GM21786 (cell line): ENCODE results near the gene WNT1.

Experiments
- ATAC-seq: cut with Tn5 transposase; IDR thresholded peaks from one replicate; pipeline ENCODE4 v1.9.1; 2021; ENCODE audit not compliant: unreplicated experiment

Gene WNT1

GRCh38 chr12:48980389-48980952 lies 2.3 kb downstream of the WNT1 start:
- no peak for ATAC-seq

GRCh38 chr12:48980953-48981756 lies 3.0 kb downstream of the WNT1 start:
- no peak for ATAC-seq

DNA sequence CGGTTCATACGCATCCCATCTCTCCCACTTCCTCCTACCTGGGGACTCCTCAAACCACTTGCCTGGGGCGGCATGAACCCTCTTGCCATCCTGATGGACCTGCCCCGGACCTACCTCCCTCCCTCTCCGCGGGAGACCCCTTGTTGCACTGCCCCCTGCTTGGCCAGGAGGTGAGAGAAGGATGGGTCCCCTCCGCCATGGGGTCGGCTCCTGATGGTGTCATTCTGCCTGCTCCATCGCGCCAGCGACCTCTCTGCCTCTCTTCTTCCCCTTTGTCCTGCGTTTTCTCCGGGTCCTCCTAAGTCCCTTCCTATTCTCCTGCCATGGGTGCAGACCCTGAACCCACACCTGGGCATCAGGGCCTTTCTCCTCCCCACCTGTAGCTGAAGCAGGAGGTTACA lies 3.6 kb downstream of the WNT1 start:
- ATAC-seq: no peak

DNA sequence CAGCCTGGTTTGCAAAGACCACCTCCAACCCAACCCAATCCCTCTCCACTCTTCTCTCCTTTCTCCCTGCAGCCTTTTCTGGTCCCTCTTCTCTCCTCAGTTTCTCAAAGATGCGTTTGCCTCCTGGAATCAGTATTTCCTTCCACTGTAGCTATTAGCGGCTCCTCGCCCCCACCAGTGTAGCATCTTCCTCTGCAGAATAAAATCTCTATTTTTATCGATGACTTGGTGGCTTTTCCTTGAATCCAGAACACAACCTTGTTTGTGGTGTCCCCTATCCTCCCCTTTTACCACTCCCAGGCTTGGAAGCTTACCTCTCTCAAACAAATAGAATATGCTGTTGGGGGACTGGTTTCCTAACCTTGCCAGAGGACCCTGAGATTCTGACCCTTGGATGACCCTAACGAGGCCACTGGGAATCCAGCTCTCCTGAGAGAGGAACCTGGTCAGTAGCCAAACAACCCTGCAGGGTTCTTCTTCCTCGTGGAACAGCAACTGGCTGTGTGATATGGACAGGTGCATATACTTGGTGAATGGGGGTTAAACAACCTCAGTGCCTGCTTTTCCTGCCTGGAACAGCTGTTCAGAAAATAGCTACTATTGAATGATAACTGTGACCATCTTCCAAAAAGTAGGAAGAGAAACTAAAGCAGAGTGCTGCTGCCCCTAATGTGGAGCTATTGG lies 4.4 kb downstream of the WNT1 start:
- ATAC-seq: no peak

DNA sequence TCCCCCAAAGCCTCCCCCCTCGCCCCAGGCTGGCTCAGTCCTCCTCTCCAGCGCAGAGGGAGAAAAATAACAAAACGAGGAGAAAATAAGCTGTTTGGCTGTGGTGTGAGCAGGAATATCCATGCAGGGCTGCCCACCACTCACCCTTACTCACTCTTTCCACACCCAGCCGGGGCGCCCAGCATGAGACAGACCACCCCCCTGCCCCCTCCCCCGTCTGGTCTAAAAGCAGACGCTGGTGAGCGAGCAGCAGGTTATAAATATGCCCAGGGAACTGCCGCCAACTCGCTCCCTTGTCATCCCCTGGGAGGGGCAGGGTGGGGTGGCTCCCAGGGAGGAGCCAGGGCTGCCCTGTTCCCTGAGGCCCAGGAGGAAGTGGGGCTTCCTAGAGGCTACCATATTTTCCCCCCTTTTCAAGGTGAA lies 7.4 kb downstream of the WNT1 start:
- no peak for ATAC-seq

DNA sequence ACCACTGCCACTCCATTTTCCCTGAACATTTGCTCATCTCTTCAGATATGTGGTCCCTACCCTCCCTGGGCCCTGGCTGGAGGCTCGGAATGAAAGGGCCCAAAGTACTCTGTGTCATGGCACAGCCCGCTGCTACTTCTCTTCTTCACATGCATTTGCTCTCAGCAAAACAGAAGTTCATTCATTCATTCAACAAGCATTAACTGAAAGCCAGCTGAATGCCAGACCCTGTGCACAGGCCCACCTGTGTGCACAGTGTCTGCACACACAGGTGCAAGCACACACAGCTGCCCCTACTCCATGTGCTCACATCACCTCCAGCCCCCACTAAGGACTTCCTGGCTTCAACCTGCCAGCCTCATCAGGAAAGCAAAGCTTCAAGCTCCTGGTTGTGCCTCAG lies 7.8 kb downstream of the WNT1 start:
- no peak for ATAC-seq

DNA sequence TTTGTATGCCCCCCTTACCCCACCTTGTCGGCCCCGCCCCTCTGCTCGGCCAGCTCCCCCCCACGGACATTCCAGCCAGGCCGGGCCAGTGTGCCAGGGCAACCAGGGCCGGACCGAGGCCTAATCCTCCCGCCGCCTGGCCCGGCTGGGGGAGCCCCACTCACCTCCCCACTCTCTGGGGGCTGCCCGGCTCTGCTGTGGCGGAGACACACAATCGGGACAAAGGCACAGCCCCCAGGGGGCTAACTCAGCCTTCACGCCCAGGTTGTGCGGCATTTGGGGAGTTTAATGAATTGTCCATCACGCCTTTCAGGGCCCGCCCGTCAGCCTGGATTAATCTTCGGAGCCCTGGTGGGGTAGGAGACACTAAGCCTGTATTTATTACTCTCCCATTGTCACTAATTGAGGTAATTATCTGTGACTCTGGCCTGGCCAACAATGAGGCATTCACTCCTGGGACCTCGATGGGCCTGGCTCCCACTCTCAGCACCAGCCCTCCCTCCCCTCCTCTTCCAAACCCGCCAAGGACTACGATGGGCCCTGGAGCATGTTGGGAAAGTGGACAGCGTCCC lies 8.7 kb downstream of the WNT1 start:
- ATAC-seq: no peak

- peak; percentile 43 for ATAC-seq
Measured at GRCh38 chr12:48988030-48988649, 10.0 kb downstream of the WNT1 start.

GRCh38 chr12:48990552-48990951 lies 12.4 kb downstream of the WNT1 start:
- ATAC-seq: no peak

GRCh38 chr12:48991247-48992050 lies 13.3 kb downstream of the WNT1 start:
- ATAC-seq: no peak

GRCh38 chr12:48993787-48994186 lies 15.7 kb downstream of the WNT1 start:
- no peak for ATAC-seq

- ATAC-seq: no peak
Measured at GRCh38 chr12:48994224-48995085, 16.3 kb downstream of the WNT1 start.

DNA sequence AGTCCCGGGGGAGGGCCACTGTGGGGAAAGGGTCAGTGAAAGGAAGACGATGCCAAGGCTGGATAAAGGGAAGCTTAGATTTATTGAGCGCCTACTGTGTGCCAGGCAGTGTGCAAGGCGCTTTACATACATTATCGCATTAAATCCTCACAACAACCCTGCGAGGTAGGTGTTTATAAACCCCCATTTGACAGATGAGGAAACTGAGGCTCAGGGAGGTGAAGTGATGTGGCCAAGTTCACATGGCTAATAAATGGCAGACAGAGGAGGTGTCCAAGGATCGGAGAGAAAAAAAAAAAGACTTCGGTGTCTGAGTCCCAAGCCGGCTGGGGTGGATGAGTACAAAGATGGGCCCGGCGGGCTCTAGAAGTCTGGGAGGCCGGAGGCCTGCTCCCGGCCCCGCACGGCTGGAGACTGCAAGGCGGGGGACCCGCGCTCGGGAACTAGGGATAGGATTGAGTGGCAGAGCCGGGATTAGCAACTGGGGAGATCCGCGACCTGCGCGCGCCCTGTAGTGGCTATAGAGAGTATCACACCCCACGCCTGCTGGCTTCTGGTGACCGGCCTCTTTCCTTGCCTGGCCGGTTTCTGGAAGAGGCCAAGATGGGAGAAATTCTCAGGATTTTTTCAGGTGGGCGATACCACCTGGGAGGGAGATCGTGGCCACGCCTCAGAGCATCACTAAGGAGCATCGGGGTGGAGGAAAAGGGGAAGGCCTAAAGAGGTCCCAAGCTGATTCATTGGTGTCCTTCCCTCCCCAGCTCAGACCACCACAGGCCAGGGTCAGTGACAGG lies 17.2 kb downstream of the WNT1 start:
- no peak for ATAC-seq

DNA sequence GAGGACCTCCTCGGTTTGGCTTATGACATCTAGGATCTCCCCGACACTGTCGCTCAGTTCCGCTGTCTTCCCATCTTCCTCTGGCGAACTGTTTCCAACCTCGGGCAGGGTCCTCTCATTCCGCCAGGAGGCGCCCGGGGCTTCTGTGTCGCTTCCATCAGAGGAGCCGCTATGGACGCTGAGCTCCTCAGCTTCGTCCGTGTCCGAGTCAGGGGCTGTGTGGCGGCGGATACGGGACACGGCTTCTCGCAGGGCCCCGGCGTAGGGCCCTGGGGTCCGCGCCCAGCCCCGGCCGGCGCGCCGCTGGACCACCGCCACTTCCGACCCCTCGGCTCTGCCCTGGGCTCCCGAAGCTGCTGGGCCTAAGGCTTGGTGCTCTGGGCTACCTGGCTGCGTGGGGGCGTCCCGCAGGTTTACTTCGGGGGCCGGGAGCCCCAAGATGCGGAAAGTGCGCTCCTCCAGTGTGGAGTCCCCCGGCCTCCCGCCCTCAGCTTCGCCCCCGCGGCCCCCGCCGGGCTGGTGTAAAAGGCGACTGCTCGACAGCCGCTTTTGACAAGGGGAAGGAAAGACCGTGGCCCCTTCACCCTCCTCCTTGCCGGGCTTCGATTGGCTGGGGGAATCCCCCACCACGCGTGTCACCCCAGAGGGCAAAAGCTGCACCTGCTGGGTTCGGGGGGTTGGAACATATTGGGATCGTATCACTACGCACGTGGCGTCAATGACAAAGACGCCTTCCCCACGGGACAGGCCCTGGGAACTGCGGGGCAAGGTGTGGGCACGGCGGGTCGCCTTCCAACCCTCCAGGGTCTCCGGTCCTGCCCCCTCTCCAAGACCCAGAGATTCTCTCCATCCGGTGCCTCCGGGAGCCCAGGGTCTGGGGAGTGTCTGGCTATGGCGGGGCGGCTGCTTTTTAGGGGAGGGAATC lies 18.9 kb downstream of the WNT1 start:
- ATAC-seq: no peak

GRCh38 chr12:48997719-48998496 lies 19.8 kb downstream of the WNT1 start:
- peak; percentile 38 for ATAC-seq

- ATAC-seq: peak; percentile 10
Measured at GRCh38 chr12:48998497-48999353, 20.6 kb downstream of the WNT1 start.
